CD4-positive, alpha-beta T cell treated with Interleukin-15 for 1 hour (primary cell): Measurements from ENCODE around the gene TSC22D1.

Experiments used
- DNase-seq: peaks from one replicate; pipeline ENCODE4 v3.0.0-alpha.2; 2020

TSC22D1 gene

GRCh38 chr13:44400736-44401135 is 175.4 kb downstream of the TSC22D1 start:
- no peak for DNase-seq

DNA sequence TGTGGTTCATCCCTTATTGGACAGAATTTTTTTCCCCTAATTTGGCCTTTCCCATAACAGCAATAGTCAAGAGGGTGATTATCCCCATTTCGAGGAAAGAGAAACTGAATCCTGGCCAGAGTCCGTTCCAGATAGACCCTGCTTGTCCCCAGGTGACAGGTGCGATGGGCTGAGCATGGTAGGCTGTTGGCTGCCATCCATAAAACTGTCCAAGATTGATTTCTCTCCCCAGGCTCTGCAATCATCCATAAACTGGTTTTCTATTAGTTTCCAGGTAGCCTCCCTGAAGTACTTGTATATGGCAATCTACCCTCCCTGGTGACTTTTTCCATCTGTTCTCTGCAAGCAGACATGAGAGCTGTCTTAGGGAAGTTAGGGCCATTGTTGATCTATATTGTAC is 177.1 kb downstream of the TSC22D1 start:
- DNase-seq = no peak

DNA sequence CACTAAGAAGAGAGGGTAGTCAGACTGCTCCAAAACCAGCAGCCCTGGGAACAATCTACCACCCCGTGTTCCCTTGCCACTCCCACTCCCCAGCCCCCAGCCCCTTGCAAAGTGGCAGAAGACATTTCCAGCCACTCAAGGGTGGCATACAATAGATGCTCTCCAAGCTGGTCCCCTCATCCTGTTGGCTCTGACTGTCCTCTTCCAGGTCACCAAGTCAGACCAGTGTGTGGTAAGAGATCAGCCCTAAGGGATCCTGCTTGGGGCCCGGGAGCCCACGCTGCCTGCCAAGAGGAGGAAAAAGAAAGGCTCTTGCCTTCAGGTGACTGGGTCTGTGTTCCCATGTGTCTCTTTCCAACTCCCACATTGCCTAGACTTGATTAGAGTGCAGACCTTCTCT is 177.5 kb downstream of the TSC22D1 start:
- no peak for DNase-seq

DNA sequence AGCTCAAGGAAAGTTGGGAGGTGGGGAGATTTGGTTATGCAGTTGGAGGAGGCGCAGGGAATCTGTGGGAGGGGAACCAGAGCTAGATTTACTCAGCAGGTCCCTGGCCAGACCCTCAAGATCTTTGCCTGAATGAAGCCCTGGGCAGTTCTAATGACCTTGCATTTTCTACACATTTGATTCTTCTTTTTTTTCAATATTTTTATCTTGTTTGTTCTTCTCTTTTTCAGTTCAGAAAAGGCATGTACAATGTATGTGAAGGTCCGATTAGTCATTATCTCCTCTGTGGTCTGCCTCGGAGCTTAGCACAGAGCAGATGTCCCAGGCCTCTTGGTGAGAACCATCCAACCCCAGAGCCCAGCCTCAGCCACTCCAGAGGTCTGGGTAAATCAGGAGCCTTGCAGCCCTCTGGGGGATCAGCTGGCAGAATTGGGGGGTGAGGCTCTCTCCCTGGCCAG is 178.3 kb downstream of the TSC22D1 start:
- no peak for DNase-seq

- no peak for DNase-seq
These were observed 179.2 kb downstream of the TSC22D1 start for GRCh38 chr13:44396701-44397580.

DNA sequence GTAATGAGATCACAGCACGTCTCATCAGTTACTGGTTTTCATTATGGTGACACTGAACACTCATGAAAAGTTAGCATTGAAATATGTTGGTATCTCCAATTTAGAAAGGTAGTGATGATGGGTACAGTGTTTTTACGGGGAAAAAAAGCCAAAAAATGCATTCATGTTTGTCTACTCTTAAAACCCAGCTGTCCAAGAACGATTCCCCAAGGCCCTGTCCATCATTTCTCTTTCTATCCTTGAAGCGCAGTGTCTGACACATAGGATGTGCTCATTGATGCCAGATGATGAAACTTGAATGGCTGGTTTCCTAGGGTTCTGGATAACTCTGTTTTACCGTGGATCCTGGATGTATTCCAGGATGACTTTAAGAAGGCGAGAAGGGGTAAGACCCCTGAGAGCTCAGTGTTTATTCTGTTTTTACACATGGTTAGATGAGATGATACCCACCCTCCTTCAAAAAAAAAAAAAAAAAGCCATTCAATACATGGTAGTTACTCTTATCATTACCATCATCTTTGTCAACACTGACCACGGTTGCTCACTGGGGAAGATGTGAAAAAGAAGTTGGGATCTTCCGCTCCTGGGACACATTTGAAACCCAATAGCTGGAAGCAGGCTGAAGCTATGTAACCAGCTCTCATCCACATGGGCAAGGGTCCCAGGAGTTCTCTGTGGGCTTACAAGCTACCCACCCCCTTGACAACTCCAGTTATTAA is 180.0 kb downstream of the TSC22D1 start:
- DNase-seq = no peak

DNA sequence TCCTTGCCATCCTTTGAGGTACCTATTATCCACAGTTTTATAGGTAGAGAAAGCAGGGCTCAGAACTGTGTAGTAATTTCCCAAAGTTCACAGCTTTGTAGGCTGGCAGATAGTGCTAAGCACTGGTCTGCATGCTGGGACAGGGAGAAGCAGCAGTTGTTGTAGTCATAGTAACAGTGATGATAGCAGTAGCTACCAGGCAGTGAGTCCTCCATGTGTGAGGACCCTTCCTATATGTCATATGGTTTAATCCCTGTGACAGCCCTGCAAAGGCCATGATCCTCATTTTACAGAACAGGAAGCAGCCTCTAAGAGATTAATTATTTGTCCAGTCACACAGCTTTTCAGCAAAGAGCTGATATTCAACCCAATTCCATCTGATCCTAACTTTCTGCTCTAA is 181.5 kb downstream of the TSC22D1 start:
- no peak for DNase-seq

DNA sequence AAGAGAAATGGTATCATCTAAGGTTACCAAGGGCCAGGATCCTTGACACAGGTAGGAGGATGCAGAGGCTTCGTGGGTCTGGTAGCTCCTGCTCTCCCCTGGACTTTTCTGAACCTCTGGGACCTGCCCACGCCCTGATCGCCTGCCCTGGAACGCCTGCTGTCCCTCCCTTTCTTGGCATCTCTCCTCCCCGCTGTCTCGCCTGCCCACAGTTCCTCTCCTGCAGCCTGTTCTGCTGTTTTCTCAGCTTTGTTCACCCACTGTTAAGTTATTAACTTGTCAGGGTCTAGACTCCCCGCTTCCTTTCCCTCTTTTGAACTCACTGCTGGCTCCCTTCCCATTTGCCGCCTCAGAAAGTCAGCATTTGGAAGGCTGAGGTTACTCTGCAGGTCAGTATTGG is 182.7 kb downstream of the TSC22D1 start:
- no peak for DNase-seq

GRCh38 chr13:44389876-44390275 is 186.3 kb downstream of the TSC22D1 start:
- DNase-seq = no peak

- no peak for DNase-seq
These were observed 187.0 kb downstream of the TSC22D1 start for GRCh38 chr13:44389060-44389666.

DNA sequence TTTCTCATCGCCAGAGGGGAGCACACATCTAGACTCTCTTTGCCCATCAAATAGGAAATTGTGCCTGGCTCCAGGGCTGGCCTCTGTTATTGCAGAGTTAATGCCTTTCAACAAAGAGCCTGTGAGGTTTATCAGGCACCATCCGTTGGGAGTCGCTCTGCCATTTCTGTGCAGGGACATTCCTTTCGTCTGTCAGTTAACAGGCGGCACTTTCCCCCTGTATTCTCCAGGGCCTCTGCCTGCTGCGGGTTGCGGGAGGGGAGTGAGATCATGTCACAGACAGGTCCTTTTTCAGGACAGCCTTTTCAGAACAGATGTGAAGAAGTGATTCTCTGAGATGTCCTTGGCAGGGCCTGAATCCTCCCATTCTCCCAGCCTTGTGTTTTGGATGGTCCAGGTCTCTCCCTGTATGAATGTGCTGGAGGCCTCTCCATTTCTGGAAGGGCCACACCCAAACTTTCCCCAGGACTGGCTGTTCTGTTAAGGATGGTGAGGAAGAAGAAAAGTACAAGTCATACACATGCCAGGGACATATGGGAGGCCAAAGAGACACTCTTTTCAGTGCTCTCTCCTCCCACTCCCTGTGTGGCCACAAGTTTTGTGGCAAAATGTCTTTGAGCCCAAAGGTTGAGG is 187.6 kb downstream of the TSC22D1 start:
- no peak for DNase-seq

DNA sequence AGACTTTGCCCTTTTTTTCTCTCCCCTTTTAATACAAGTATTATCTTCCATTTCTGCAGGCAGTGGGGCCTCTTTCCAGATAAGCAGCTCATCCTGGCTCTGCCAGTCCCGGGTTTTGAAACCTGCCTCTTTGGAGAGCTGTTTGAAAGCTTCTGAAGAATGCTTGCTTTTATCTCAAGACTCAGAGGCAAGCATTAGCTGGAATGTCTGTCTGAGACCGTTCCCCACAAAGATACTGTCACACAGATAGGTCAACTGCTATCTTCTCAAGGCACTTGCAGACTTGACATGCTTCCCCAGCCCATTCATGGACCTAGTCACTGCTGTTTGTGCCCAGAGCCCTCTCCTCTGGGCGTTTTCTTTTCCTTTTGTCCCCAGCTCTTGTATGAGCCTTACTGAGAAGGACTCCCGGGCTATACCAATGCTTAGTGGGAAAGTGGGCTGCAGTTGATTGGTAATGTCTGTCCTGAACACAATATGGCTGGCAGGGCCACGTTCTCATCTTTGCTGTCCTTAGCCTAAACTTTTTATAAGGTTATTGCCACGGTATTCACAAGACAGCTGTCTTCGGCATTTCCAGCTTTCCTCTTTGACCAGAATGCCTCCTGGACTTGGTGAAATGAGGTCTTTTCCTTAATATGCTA is 189.1 kb downstream of the TSC22D1 start:
- no peak for DNase-seq

GRCh38 chr13:44385847-44386246 is 190.3 kb downstream of the TSC22D1 start:
- DNase-seq = no peak

DNA sequence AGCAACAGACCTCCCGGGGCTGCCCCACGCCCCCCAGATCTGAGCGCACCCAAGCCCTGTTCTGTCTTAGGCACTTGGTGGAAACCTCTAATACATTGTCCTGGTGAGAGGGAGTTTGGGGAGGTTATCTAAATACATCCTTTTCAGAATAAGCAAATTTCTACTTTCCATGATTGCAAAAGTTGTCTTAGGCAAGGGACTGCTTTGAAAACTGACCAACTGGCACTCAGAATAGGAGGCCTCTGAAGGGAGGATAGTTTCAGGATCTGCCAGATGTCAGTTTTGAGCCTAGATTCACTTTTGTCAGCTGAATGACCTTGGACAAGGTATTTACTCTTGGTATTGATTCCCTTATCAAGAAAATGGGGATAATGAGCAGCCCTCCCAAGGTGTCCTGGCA is 190.7 kb downstream of the TSC22D1 start:
- no peak for DNase-seq

DNA sequence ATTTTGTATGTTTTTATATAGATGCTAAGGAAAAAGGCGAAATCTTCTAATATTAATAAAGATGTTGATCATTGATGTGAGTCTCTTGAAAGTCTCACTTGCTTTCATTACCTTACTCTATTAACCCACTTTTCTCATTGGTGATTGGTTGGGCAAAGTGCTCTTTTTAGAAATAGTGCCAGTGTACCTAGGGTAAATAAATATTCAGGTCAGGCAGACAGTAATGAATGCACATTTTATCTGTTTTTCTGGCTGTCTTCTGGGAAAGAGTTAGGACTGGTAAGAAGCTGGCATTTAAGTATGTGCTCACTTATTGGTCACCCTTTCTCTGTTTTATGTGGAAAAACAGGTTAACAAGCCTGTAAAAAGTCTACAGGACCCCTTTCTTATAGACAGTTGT is 191.4 kb downstream of the TSC22D1 start:
- no peak for DNase-seq

DNA sequence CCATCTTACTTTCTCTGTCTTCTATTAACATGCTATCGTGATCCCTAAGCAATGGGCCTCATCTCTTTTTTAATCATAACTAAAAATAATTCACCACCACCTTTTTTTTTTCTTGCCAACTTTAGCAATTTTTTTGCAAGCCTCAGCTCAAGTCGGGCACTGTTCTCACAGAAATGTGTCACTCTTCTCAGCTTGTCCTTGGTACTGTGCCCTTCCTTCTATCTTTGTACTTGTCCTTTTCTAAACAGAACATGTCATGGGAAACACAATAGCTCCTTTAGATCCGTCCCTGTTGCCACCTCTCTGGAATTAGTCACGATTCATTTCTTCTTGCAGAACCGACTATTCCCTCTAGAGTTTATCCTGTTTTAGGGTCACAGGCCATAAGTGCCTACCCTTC is 192.2 kb downstream of the TSC22D1 start:
- DNase-seq = no peak

DNA sequence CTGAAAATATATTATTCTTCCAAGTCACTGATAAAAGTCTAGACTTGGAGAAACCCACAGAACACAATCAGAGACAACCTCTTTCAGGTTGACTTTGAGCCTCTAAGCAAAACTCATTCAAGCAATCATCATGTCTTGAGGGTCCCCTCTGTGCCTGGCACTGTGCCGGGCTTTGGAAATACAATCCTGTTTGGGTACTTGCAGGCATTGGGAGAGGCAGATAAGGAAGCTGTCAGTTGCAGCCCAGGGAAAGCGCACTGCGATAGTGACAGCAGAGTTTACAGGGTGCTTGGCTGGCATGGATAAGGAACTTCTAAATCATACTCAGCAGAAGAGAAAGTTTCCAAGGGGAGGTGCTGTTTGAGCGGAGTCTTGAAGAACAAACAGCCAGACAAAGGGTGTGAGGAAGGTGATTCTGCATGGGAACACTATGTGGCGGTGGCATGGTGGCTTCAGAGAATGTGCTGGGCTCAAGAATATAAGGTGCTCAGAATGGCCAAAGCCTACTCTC is 193.4 kb downstream of the TSC22D1 start:
- no peak for DNase-seq
